PC-3 (cell line): ENCODE measurements around the gene NR2C1. TPM values are rescaled to one million over a fixed set of nuclear protein-coding genes. Genes with fewer than 3 reads are reported as not detected.

Experiments
- ATAC-seq: fragments of 200-7000 bp; cut with Tn5 transposase; 2 replicates; pipeline ENCODE4 v1.9.1; 2020; ENCODE audit warnings: mild to moderate bottlenecking, moderate library complexity
- BruUV-seq: library from RNA; stranded (reverse); fragments of 400-500 nt; replicated peaks from 2 replicates; lab custom pipeline; 2021; lab: Mats Ljungman, UMichigan
- CTCF ChIA-PET: fragments of 300-600 bp; sonication (Branson Sonifier 250); formaldehyde crosslinking; loops from one replicate; lab custom pipeline; 2022; ENCODE audit warnings: antibody characterized with exemption; lab: Charles Lee
- POLR2A ChIA-PET: fragments of 300-600 bp; sonication (Branson Sonifier 250); formaldehyde crosslinking; loops from one replicate; lab custom pipeline; 2022; ENCODE audit warnings: antibody characterized with exemption; ENCODE audit not compliant: unreplicated experiment; lab: Charles Lee
- DNase-seq: peaks from one replicate; pipeline ENCODE4 v3.0.0-alpha.2; 2015
- H2AFZ ChIP-seq: fragments of 300-600 bp; sonication (generic); 2 replicates; pipeline ENCODE4 v1.6.0; 2016; ENCODE audit warnings: antibody characterized with exemption, low read length
- H3F3A ChIP-seq: fragments of 300-600 bp; sonication (generic); one replicate; pipeline ENCODE4 v1.6.0; 2017; ENCODE audit warnings: antibody characterized with exemption, low read length, control low read depth, mild to moderate bottlenecking; ENCODE audit not compliant: unreplicated experiment
- H3K27ac ChIP-seq: fragments of 300-600 bp; sonication (generic); 2 replicates; pipeline ENCODE4 v1.5.1; 2016; ENCODE audit warnings: mild to moderate bottlenecking, low read length
- H3K27me3 ChIP-seq: fragments of 300-600 bp; sonication (generic); 2 replicates; pipeline ENCODE4 v1.6.1; 2016; ENCODE audit warnings: low read length, mixed read lengths
- H3K36me3 ChIP-seq: fragments of 300-600 bp; sonication (generic); 2 replicates; pipeline ENCODE4 v1.6.1; 2016; ENCODE audit warnings: low read depth, mixed run types, low read length, mixed read lengths
- H3K4me1 ChIP-seq: fragments of 300-600 bp; sonication (generic); 2 replicates; pipeline ENCODE4 v1.5.1; 2016; ENCODE audit warnings: low read length; ENCODE audit not compliant: insufficient read depth
- H3K4me2 ChIP-seq: fragments of 300-600 bp; sonication (generic); 2 replicates; pipeline ENCODE4 v1.6.0; 2016; ENCODE audit warnings: low read length
- H3K4me3 ChIP-seq: fragments of 300-600 bp; sonication (generic); 2 replicates; pipeline ENCODE4 v1.5.1; 2016; ENCODE audit warnings: mild to moderate bottlenecking, low read length, mixed read lengths
- H3K79me2 ChIP-seq: fragments of 300-600 bp; sonication (generic); 2 replicates; pipeline ENCODE4 v1.6.1; 2017; ENCODE audit warnings: low read length, mixed read lengths
- H3K9ac ChIP-seq: fragments of 300-600 bp; sonication (generic); 2 replicates; pipeline ENCODE4 v1.6.0; 2016; ENCODE audit warnings: mild to moderate bottlenecking, low read length
- H3K9me2 ChIP-seq: fragments of 300-600 bp; sonication (generic); replicated peaks from 2 replicates; pipeline ENCODE4 v1.6.1; 2016; ENCODE audit warnings: mixed run types, low read length, mixed read lengths
- H3K9me3 ChIP-seq: fragments of 300-600 bp; sonication (generic); 2 replicates; pipeline ENCODE4 v1.6.1; 2016; ENCODE audit warnings: low read length, mixed read lengths
- H4K20me1 ChIP-seq: fragments of 300-600 bp; sonication (generic); 2 replicates; pipeline ENCODE4 v1.6.1; 2016; ENCODE audit warnings: low read length, mixed read lengths
- EZH2 ChIP-seq: fragments of 300-600 bp; sonication (generic); IDR thresholded peaks from one replicate; pipeline ENCODE4 v1.6.1; 2017; ENCODE audit warnings: antibody characterized with exemption, mild to moderate bottlenecking, low read length; ENCODE audit not compliant: unreplicated experiment
- EZH2phosphoT487 ChIP-seq: fragments of 300-600 bp; sonication (generic); IDR thresholded peaks from 2 replicates; pipeline ENCODE4 v1.6.1; 2018; ENCODE audit warnings: mild to moderate bottlenecking, antibody characterized with exemption, low read length, borderline replicate concordance
- intact Hi-C: fragments of 100-400 bp; cut with micrococcal nuclease; formaldehyde crosslinking; loops from 2 replicates; pipeline ENCODE4 v1.9.0; 2023
- total RNA-seq: library from RNA; depleted of rRNA; stranded (reverse); fragments of >200 nt; gene quantifications from 2 replicates; pipeline ENCODE4 v1.2.3, GENCODE V29; 2014
- TF ChIP-seq, protein P1 (sequence below): fragments of 300-600 bp; sonication (generic); conservative IDR thresholded peaks from 2 replicates; pipeline ENCODE4 v1.5.1; 2017; ENCODE audit warnings: antibody characterized with exemption, low read depth, mild to moderate bottlenecking, low read length

NR2C1 gene
- total RNA-seq, 1 experiment from 2014 or later = 43.7 TPM

DNA sequence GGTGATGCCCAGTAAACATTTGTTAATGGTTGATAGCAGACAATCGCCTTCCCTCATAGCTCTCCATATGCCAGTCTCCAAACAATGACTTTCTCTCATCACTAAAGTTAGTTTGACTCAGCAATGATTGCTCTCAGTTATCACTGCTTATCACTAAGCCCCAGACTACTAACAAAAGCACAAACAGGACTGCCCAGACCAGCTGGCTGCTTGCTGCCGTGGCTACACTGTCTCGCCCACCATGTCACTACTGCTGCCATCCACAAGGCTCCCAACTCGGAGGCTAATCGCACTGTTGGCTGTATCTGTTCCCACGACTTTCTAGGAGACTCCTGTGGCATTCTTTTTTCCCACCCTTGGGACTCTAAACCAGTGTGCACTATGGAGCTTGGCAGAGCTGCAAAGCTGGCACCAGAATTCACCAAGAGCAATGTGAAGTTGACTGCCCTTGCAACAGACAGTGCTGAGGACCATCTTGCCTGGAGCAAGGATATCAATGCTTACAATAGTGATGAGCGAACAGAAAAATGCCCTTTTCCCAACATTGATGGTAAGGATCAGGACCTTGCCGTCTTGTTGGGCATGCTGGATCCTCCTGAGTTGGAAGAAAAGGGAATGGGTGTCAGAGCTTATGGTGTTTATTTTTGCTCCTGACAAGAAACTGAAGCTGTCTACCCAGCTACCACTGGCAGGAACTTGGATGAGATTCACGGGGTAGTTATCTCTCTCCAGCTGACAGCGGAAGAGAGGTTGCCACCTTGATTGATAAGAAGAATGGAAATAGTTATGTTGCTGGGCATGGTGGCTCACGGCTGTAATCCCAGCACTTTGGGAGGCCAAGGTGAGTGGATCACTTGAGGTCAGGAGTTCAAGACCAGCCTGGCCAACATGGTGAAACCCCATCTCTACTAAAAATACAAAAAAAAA lies 27.1 kb upstream of the NR2C1 start:
- no peak for TF ChIP-seq EZH2
- Histone ChIP-seq H2AFZ (no peak overlapping the region), H3K27ac (no peak overlapping the region), H3K9ac (no peak overlapping the region), H3K36me3 (peaks cover 14% of the 10 kb centered on the region), H3K4me2 (no peak overlapping the region), H3K79me2 (no peaks in the 10 kb centered on the region), H3K4me3 (no peak overlapping the region), H3K27me3 (no peaks in the 10 kb centered on the region), H4K20me1 (no peaks in the 10 kb centered on the region), H3K9me2 (no peaks in the 10 kb centered on the region), H3K9me3 (no peaks in the 10 kb centered on the region), H3K4me1 (peaks cover 74% of the 10 kb centered on the region), H3F3A (peaks cover 12% of the 10 kb centered on the region)
- POLR2A ChIA-PET = no interaction called here
- no TSS peak for BruUV-seq
- intact Hi-C loops = loop anchor here (10.0 kb wide), 1 partner anchor 384 kb away; no protein-coding TSS in a partner anchor
- no peak for ATAC-seq
- CTCF ChIA-PET = no interaction called here
- DNase-seq = no peak

DNA sequence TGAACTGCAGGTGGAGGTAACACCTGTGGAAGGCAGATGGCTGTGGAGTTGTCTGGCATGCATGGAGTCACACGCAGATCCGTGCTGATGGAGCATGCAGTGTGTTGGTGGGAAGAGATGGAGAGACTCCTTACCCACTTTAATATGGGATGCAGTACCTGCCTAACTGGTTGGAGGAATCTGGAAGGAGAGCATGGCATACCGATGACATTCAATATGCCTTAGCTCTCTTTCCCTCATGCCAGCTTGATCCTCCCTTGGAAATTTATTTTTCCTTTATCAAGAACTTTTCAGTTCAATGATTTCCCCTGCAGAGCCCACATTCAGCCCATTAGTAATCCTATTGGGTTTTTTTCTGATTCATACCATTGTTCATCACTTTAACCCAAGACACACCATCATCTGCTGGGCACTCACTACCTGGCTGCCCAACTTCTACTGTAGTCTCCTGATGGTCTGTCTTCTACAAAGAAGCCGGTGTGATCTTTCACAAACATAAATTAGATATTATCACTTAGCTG lies 25.9 kb upstream of the NR2C1 start:
- peaks cover 12% of the 10 kb centered on the region for H3F3A ChIP-seq
- H3K4me3 ChIP-seq = no peak overlapping the region
- H3K9ac ChIP-seq = no peak overlapping the region
- no peaks in the 10 kb centered on the region for H3K9me3 ChIP-seq
- H2AFZ ChIP-seq = no peak overlapping the region
- no peaks in the 10 kb centered on the region for H3K27me3 ChIP-seq
- BruUV-seq = TSS peak; percentile 57
- peaks cover 14% of the 10 kb centered on the region for H3K36me3 ChIP-seq
- POLR2A ChIA-PET = no interaction called here
- no peaks in the 10 kb centered on the region for H3K9me2 ChIP-seq
- CTCF ChIA-PET = interaction anchor here (0.6 kb wide), 1 partner anchor 105 kb away, joined by 3 read pairs; no protein-coding TSS in a partner anchor
- intact Hi-C loops = no loop called here
- TF ChIP-seq EZH2 = no peak
- H3K79me2 ChIP-seq = no peaks in the 10 kb centered on the region
- peaks cover 68% of the 10 kb centered on the region for H3K4me1 ChIP-seq
- H4K20me1 ChIP-seq = no peaks in the 10 kb centered on the region
- H3K4me2 ChIP-seq = 0 out of 2 replicates have a peak overlapping the region, but pooled peaks have one; percentile 52
- peak overlapping the region; percentile 77 for H3K27ac ChIP-seq
- DNase-seq (peak; percentile 55), ATAC-seq (no peak)

DNA sequence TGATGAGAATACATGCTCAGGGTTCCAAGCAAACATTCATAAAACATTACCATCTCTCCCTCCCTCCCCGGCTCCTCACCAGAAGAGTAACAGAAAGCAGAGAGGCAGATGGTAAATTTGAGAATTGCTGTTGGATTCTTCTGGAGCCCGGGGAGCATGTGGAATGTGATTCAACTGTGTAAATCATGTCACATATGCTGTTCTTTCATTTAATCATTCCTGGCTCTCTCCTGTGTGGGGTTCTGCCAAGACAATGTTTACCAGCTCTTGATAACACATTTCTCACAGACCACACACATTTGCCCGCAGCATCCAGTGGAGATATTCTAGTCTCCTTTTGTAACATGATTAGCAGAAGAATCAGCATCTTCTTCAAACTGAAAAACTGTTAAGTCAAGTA lies 23.4 kb upstream of the NR2C1 start:
- TF ChIP-seq, protein P1, sequence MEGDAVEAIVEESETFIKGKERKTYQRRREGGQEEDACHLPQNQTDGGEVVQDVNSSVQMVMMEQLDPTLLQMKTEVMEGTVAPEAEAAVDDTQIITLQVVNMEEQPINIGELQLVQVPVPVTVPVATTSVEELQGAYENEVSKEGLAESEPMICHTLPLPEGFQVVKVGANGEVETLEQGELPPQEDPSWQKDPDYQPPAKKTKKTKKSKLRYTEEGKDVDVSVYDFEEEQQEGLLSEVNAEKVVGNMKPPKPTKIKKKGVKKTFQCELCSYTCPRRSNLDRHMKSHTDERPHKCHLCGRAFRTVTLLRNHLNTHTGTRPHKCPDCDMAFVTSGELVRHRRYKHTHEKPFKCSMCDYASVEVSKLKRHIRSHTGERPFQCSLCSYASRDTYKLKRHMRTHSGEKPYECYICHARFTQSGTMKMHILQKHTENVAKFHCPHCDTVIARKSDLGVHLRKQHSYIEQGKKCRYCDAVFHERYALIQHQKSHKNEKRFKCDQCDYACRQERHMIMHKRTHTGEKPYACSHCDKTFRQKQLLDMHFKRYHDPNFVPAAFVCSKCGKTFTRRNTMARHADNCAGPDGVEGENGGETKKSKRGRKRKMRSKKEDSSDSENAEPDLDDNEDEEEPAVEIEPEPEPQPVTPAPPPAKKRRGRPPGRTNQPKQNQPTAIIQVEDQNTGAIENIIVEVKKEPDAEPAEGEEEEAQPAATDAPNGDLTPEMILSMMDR = no peak
- TF ChIP-seq EZH2phosphoT487 = no peak
- no peak for TF ChIP-seq EZH2
- H2AFZ ChIP-seq = no peak overlapping the region
- peak overlapping the region; percentile 62 for H3K4me2 ChIP-seq
- no peaks in the 10 kb centered on the region for H3K9me3 ChIP-seq
- H3K9me2 ChIP-seq = no peaks in the 10 kb centered on the region
- intact Hi-C loops = no loop called here
- H3K27ac ChIP-seq = peak overlapping the region; percentile 77
- ChIA-PET CTCF (interaction anchor here (0.7 kb wide), 1 partner anchor 438 kb away, joined by 3 read pairs; no protein-coding TSS in a partner anchor), POLR2A (interaction anchor here (0.6 kb wide), 1 partner anchor 20 kb away, joined by 3 read pairs; no protein-coding TSS in a partner anchor)
- H3K9ac ChIP-seq = no peak overlapping the region
- H3K36me3 ChIP-seq = peaks cover 8% of the 10 kb centered on the region
- H4K20me1 ChIP-seq = no peaks in the 10 kb centered on the region
- H3K27me3 ChIP-seq = no peaks in the 10 kb centered on the region
- H3F3A ChIP-seq = peaks cover 5% of the 10 kb centered on the region
- H3K4me3 ChIP-seq = peak overlapping the region; percentile 3; the same call in 1 of the 2 replicates
- DNase-seq (peak; percentile 92), ATAC-seq (peak; percentile 56)
- no peaks in the 10 kb centered on the region for H3K79me2 ChIP-seq
- no TSS peak for BruUV-seq
- H3K4me1 ChIP-seq = peaks cover 47% of the 10 kb centered on the region
